Erythroblast (primary cell): ENCODE data around the gene CYB5D1.
A peak's percentile ranks its signal among the peaks of the same experiment; 100 is the strongest.

ENCODE experiments used
- GATA1 ChIP-seq: IDR thresholded peaks from 2 replicates; pipeline ENCODE4 v1.6.1; 2011; ENCODE audit warnings: low read depth, mild to moderate bottlenecking, control low read depth, low read length, moderate library complexity
- POLR2A ChIP-seq: IDR thresholded peaks from 2 replicates; pipeline ENCODE4 v1.6.1; 2011; ENCODE audit warnings: mild to moderate bottlenecking, low read length

- TF ChIP-seq POLR2A (no peak), GATA1 (peak; percentile 51)
Observed at GRCh38 chr17:7887482-7888183, 29.8 kb downstream of the CYB5D1 start.
